ENCODE measurements around the gene SENP1.

Gene SENP1

DNA sequence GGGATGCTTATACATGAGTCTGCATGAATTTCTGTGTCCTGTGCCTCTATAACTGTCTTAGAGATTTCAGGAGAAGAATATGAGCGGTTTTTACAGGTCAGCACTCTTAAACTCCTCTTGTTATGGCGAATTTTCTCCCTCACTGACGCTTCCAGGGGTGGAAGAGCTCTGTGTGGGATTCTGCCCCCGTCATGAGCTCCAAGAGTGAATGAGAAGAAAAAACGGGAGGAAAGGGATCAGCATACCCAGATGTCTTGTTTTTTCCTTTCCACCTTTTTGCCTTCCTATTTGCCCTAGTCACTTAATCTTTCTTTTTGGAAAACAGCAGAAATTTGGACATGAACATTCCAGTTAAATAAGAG, 13.9 kb upstream of the SENP1 start:
- Histone ChIP-seq H2BK15ac (ENCODE audit: low read depth, poor library complexity, severe bottlenecking) (no peak overlapping the region), H3K27ac (ENCODE audit: low read length, poor library complexity, severe bottlenecking) (peak overlapping the region; percentile 11), H4K91ac (ENCODE audit: low read length) (no peak overlapping the region), H3K27me3 (ENCODE audit: control insufficient read depth in 1 of 2, insufficient read depth in 1 of 2, low read length in 2 of 2) (peaks cover 3 to 4% of the 10 kb centered on the region in 2 experiments), H3K79me1 (replicated peaks; ENCODE audit: low read length, poor library complexity, severe bottlenecking) (peaks cover 15% of the 10 kb centered on the region), H4K8ac (ENCODE audit: low read length) (no peak overlapping the region), H3K4me3 (ENCODE audit: insufficient read depth in 1 of 2, low read depth in 1 of 2, low read length in 2 of 2) (peak overlapping the region in 1 of 2 experiments; percentile 98), H2BK120ac (ENCODE audit: low read depth, low read length) (no peak overlapping the region), H2AFZ (ENCODE audit: low read depth, low read length) (no peak overlapping the region), H3K4me1 (ENCODE audit: control insufficient read depth, insufficient read depth, low read depth, low read length) (no peaks in the 10 kb centered on the region), H2AK5ac (ENCODE audit: low read length, severe bottlenecking) (no peak overlapping the region), H3K4me2 (ENCODE audit: low read length, poor library complexity, severe bottlenecking) (peak overlapping the region; percentile 77), H3K18ac (ENCODE audit: low read depth in 1 of 2, low read length in 2 of 2) (peak overlapping the region in 1 of 2 experiments; percentile 66), H3K4ac (ENCODE audit: low read depth in 1 of 2, low read length in 2 of 2) (no peak overlapping the region), H2BK12ac (ENCODE audit: low read length in 2 of 2) (no peak overlapping the region), H3K9me3 (ENCODE audit: control insufficient read depth, low read length) (no peaks in the 10 kb centered on the region), H3K23ac (ENCODE audit: low read length in 2 of 2) (no peak overlapping the region), H3K9ac (ENCODE audit: low read length) (peak overlapping the region; percentile 98), H3K36me3 (ENCODE audit: control insufficient read depth in 1 of 2, insufficient read depth in 2 of 2, low read depth in 1 of 2, low read length in 2 of 2) (peaks cover 0 to 25% of the 10 kb centered on the region in 2 experiments), H3K14ac (ENCODE audit: low read length in 2 of 2) (peak overlapping the region in 1 of 2 experiments; percentile 62), H2BK5ac (ENCODE audit: low read depth, low read length, poor library complexity, severe bottlenecking) (no peak overlapping the region)
- peak; percentile 49 for DNase-seq
- WGBS = 0% methylated on average over 3 of the region's 5 CpGs

DNA sequence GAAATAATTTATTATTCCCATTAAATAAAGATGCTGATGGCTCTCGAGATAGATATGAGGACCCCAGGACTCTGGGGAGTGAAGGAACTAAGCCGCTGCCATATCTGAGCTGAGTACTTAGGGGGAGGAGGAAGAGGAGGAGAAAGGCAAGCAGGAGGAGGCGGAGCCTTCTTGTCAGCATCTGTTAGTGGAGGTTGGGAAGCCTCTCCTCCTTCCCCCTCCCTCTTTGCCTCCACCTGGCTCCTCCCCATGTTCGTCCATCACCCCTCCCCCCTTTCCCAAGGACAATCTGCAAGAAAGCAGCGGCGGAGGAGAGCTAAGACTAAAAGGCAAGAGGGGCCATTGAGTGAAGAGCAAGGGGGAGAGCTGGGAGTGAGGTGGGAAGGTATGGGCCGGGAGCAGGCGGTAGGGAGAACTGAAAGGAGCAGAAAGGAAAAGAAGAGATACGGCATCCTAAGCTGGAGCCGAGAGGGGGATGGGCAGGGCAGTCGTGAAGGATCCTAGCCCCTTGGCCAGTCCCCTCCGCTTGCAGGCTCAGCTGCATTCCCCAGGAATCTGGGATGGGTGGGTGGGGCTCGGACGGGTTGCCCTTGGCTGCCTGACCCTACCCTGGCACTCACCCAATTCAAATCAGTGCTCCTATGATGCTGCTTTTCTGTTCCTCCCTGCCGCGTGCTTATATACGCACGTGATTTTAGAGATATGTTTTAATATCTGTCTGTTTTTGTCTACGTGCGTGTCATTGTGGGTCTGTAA, 13.4 kb upstream of the SENP1 start, which contains the start of gene PFKM:
Gene PFKM, plus strand, starts transcription at position 287 of the 756 bp plus-strand sequence. CDS start 3,411 bp downstream, outside the sequence.
- H4K91ac ChIP-seq (ENCODE audit: low read length) = no peak within 1 kb of the TSS
- under 1% methylated on average over 16 of the region's 20 CpGs for WGBS
- no peaks in the 10 kb centered on the region for H3K9me3 ChIP-seq (ENCODE audit: control insufficient read depth, low read length)
- peaks cover 0 to 19% of the 10 kb centered on the region in 2 experiments for H3K36me3 ChIP-seq (ENCODE audit: control insufficient read depth in 1 of 2, insufficient read depth in 2 of 2, low read depth in 1 of 2, low read length in 2 of 2)
- H3K27me3 ChIP-seq (ENCODE audit: control insufficient read depth in 1 of 2, insufficient read depth in 1 of 2, low read length in 2 of 2) = peaks cover 7% of the 10 kb centered on the region in 2 experiments
- no peak within 1 kb of the TSS for H2BK120ac ChIP-seq (ENCODE audit: low read depth, low read length)
- peak within 1 kb of the TSS in 1 of 2 experiments; percentile 81 for H3K4ac ChIP-seq (ENCODE audit: low read depth in 1 of 2, low read length in 2 of 2)
- H3K23ac ChIP-seq (ENCODE audit: low read length in 2 of 2) = peak within 1 kb of the TSS in 1 of 2 experiments; percentile 9
- H3K79me1 ChIP-seq (replicated peaks; ENCODE audit: low read length, poor library complexity, severe bottlenecking) = peaks cover 10% of the 10 kb centered on the region
- H2BK5ac ChIP-seq (ENCODE audit: low read depth, low read length, poor library complexity, severe bottlenecking) = no peak within 1 kb of the TSS
- H2AFZ ChIP-seq (ENCODE audit: low read depth, low read length) = peak within 1 kb of the TSS; percentile 93
- H2AK5ac ChIP-seq (ENCODE audit: low read length, severe bottlenecking) = no peak within 1 kb of the TSS
- peak within 1 kb of the TSS; percentile 66 to 97 for H3K18ac ChIP-seq (ENCODE audit: low read depth in 1 of 2, low read length in 2 of 2)
- no peak within 1 kb of the TSS for H2BK15ac ChIP-seq (ENCODE audit: low read depth, poor library complexity, severe bottlenecking)
- H3K4me2 ChIP-seq (ENCODE audit: low read length, poor library complexity, severe bottlenecking) = peak within 1 kb of the TSS; percentile 77
- H3K14ac ChIP-seq (ENCODE audit: low read length in 2 of 2) = peak within 1 kb of the TSS; percentile 62 to 94
- peak within 1 kb of the TSS; percentile 62 for H4K8ac ChIP-seq (ENCODE audit: low read length)
- DNase-seq = peak; percentile 93
- H2BK12ac ChIP-seq (ENCODE audit: low read length in 2 of 2) = peak within 1 kb of the TSS in 1 of 2 experiments; percentile 87
- H3K4me1 ChIP-seq (ENCODE audit: control insufficient read depth, insufficient read depth, low read depth, low read length) = no peaks in the 10 kb centered on the region
- H3K9ac ChIP-seq (ENCODE audit: low read length) = peak within 1 kb of the TSS; percentile 98
- peak within 1 kb of the TSS; percentile 85 to 98 for H3K4me3 ChIP-seq (ENCODE audit: insufficient read depth in 1 of 2, low read depth in 1 of 2, low read length in 2 of 2)
- peak within 1 kb of the TSS; percentile 63 for H3K27ac ChIP-seq (ENCODE audit: low read length, poor library complexity, severe bottlenecking)

DNA sequence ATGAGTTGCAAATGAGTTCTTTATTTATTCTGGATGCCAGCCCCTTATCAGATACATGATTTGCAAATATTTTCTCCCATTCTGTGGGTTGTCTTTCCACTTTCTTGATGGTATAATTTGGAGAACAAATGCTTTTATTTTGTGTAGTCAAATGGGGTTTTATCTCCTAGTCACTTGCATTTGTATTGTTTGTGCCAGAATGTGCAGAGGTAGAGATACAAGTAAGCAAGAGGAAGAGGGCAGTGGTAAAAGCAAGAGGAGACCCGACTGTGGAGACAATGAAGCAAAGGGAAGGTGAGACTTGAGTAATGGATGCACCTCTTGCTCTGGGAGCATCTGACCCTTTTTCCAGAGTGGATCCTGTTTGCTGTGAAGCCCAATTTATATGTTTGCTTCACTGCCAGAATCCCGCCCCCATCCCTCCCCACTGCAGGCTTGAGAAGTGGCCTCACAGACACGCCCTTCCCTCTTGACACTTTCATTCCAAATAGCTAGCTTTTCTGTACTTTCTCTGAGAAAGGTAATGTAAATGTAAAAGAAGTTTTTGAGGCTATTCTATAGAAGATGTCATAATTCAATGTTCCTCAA, 12.5 kb upstream of the SENP1 start:
- H3K14ac ChIP-seq (ENCODE audit: low read length in 2 of 2) = no peak overlapping the region
- 23% methylated on average over 2 of the region's 3 CpGs for WGBS
- peaks cover 7 to 13% of the 10 kb centered on the region in 2 experiments for H3K27me3 ChIP-seq (ENCODE audit: control insufficient read depth in 1 of 2, insufficient read depth in 1 of 2, low read length in 2 of 2)
- H3K4ac ChIP-seq (ENCODE audit: low read depth in 1 of 2, low read length in 2 of 2) = no peak overlapping the region
- H2AFZ ChIP-seq (ENCODE audit: low read depth, low read length) = no peak overlapping the region
- peak; percentile 5 for DNase-seq
- H3K4me3 ChIP-seq (ENCODE audit: insufficient read depth in 1 of 2, low read depth in 1 of 2, low read length in 2 of 2) = peak overlapping the region in 1 of 2 experiments; percentile 98
- H3K9ac ChIP-seq (ENCODE audit: low read length) = peak overlapping the region; percentile 98
- H3K23ac ChIP-seq (ENCODE audit: low read length in 2 of 2) = no peak overlapping the region
- no peak overlapping the region for H3K4me2 ChIP-seq (ENCODE audit: low read length, poor library complexity, severe bottlenecking)
- peaks cover 10% of the 10 kb centered on the region for H3K79me1 ChIP-seq (replicated peaks; ENCODE audit: low read length, poor library complexity, severe bottlenecking)
- no peak overlapping the region for H3K27ac ChIP-seq (ENCODE audit: low read length, poor library complexity, severe bottlenecking)
- H4K91ac ChIP-seq (ENCODE audit: low read length) = no peak overlapping the region
- no peak overlapping the region for H2BK120ac ChIP-seq (ENCODE audit: low read depth, low read length)
- no peaks in the 10 kb centered on the region for H3K4me1 ChIP-seq (ENCODE audit: control insufficient read depth, insufficient read depth, low read depth, low read length)
- H2BK5ac ChIP-seq (ENCODE audit: low read depth, low read length, poor library complexity, severe bottlenecking) = no peak overlapping the region
- H3K36me3 ChIP-seq (ENCODE audit: control insufficient read depth in 1 of 2, insufficient read depth in 2 of 2, low read depth in 1 of 2, low read length in 2 of 2) = peaks cover 0 to 10% of the 10 kb centered on the region in 2 experiments
- H2BK15ac ChIP-seq (ENCODE audit: low read depth, poor library complexity, severe bottlenecking) = no peak overlapping the region
- H4K8ac ChIP-seq (ENCODE audit: low read length) = peak overlapping the region; percentile 5
- no peak overlapping the region for H2AK5ac ChIP-seq (ENCODE audit: low read length, severe bottlenecking)
- H3K9me3 ChIP-seq (ENCODE audit: control insufficient read depth, low read length) = no peaks in the 10 kb centered on the region
- no peak overlapping the region for H3K18ac ChIP-seq (ENCODE audit: low read depth in 1 of 2, low read length in 2 of 2)
- no peak overlapping the region for H2BK12ac ChIP-seq (ENCODE audit: low read length in 2 of 2)

DNA sequence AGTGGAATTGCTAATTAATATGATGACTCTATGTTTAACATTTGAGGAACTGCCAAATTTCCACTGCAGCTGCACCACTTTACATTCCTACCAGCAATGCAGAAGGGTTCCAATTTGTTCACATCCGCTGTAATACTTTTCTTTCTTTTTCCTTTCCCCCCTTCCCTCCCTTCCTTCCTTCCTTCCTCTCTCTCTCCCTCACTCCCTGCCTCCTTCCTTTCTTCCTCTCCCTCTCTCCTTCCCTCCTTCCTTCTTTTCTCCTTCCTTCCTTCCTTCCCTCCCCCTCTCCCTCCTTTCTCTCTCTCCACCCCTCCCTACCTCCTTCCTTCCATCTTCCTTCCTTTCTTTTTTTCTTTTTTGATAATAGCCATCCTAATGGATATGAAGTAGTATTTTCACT, 10.1 kb upstream of the SENP1 start:
- H3K9me3 ChIP-seq (ENCODE audit: control insufficient read depth, low read length) = no peaks in the 10 kb centered on the region
- no peak overlapping the region for H2AK5ac ChIP-seq (ENCODE audit: low read length, severe bottlenecking)
- no peak overlapping the region for H3K9ac ChIP-seq (ENCODE audit: low read length)
- no peaks in the 10 kb centered on the region for H3K79me1 ChIP-seq (replicated peaks; ENCODE audit: low read length, poor library complexity, severe bottlenecking)
- DNase-seq = no peak
- no peak overlapping the region for H3K23ac ChIP-seq (ENCODE audit: low read length in 2 of 2)
- peaks cover 7 to 13% of the 10 kb centered on the region in 2 experiments for H3K27me3 ChIP-seq (ENCODE audit: control insufficient read depth in 1 of 2, insufficient read depth in 1 of 2, low read length in 2 of 2)
- no peak overlapping the region for H2BK12ac ChIP-seq (ENCODE audit: low read length in 2 of 2)
- no peak overlapping the region for H2AFZ ChIP-seq (ENCODE audit: low read depth, low read length)
- no peak overlapping the region for H2BK5ac ChIP-seq (ENCODE audit: low read depth, low read length, poor library complexity, severe bottlenecking)
- H3K36me3 ChIP-seq (ENCODE audit: control insufficient read depth in 1 of 2, insufficient read depth in 2 of 2, low read depth in 1 of 2, low read length in 2 of 2) = no peaks in the 10 kb centered on the region
- H3K14ac ChIP-seq (ENCODE audit: low read length in 2 of 2) = no peak overlapping the region
- H3K4me3 ChIP-seq (ENCODE audit: insufficient read depth in 1 of 2, low read depth in 1 of 2, low read length in 2 of 2) = no peak overlapping the region
- no peak overlapping the region for H4K91ac ChIP-seq (ENCODE audit: low read length)
- no peak overlapping the region for H4K8ac ChIP-seq (ENCODE audit: low read length)
- no peak overlapping the region for H2BK120ac ChIP-seq (ENCODE audit: low read depth, low read length)
- WGBS = 98% methylated on average over 1 of the region's 1 CpG
- no peak overlapping the region for H3K4me2 ChIP-seq (ENCODE audit: low read length, poor library complexity, severe bottlenecking)
- H2BK15ac ChIP-seq (ENCODE audit: low read depth, poor library complexity, severe bottlenecking) = no peak overlapping the region
- no peak overlapping the region for H3K27ac ChIP-seq (ENCODE audit: low read length, poor library complexity, severe bottlenecking)
- H3K4me1 ChIP-seq (ENCODE audit: control insufficient read depth, insufficient read depth, low read depth, low read length) = no peaks in the 10 kb centered on the region
- no peak overlapping the region for H3K18ac ChIP-seq (ENCODE audit: low read depth in 1 of 2, low read length in 2 of 2)
- no peak overlapping the region for H3K4ac ChIP-seq (ENCODE audit: low read depth in 1 of 2, low read length in 2 of 2)

Data from mesenchymal stem cell (in vitro differentiated cells and primary cell).